ENCODE results near the gene CCDC69.

Gene CCDC69

GRCh38 chr5:151222054-151222789, 1.7 kb downstream of the CCDC69 start:
- no peak for TF ChIP-seq CTCF (IDR thresholded peaks at IDR 0.05; ENCODE audit: extremely low read depth, missing control alignments)

GRCh38 chr5:151221574-151221973, 2.3 kb downstream of the CCDC69 start:
- DNase-seq (ENCODE audit: low spot score) = no peak
- TF ChIP-seq CTCF (IDR thresholded peaks at IDR 0.05; ENCODE audit: extremely low read depth, missing control alignments) = no peak

More at GRCh38 chr5:151222054-151222789, 1.7 kb downstream of the CCDC69 start:
- no peak for DNase-seq (ENCODE audit: low spot score)

- DNase-seq (ENCODE audit: low spot score) = no peak
Measured at GRCh38 chr5:151219789-151220188, 4.1 kb downstream of the CCDC69 start.

GRCh38 chr5:151219138-151219537, 4.8 kb downstream of the CCDC69 start:
- no peak for DNase-seq (ENCODE audit: low spot score)
- no peak for TF ChIP-seq CTCF (IDR thresholded peaks at IDR 0.05; ENCODE audit: extremely low read depth, missing control alignments)

More at GRCh38 chr5:151219789-151220188, 4.1 kb downstream of the CCDC69 start:
- TF ChIP-seq CTCF (IDR thresholded peaks at IDR 0.05; ENCODE audit: extremely low read depth, missing control alignments) = peak; percentile 19

GRCh38 chr5:151218177-151218576, 5.7 kb downstream of the CCDC69 start:
- DNase-seq (ENCODE audit: low spot score) = no peak
- no peak for TF ChIP-seq CTCF (IDR thresholded peaks at IDR 0.05; ENCODE audit: extremely low read depth, missing control alignments)

- TF ChIP-seq CTCF (IDR thresholded peaks at IDR 0.05; ENCODE audit: extremely low read depth, missing control alignments) = no peak
- no peak for DNase-seq (ENCODE audit: low spot score)
Measured at GRCh38 chr5:151216781-151217180, 7.1 kb downstream of the CCDC69 start.

- TF ChIP-seq CTCF (IDR thresholded peaks at IDR 0.05; ENCODE audit: extremely low read depth, missing control alignments) = no peak
- no peak for DNase-seq (ENCODE audit: low spot score)
Measured at GRCh38 chr5:151215546-151215880, 8.4 kb downstream of the CCDC69 start.
